ENCODE measurements around the gene NKAIN2.
"Not testable (repeated sequence)": the region's sequence is repeated elsewhere in the genome, so short reads cannot be mapped to it uniquely, and the experiment has no call there.

Gene NKAIN2

GRCh38 chr6:124446961-124447360 is 643.3 kb downstream of the NKAIN2 start:
- no peak for DNase-seq

GRCh38 chr6:124459268-124459667 is 655.6 kb downstream of the NKAIN2 start:
- no peak for DNase-seq

GRCh38 chr6:124462750-124463149 is 659.1 kb downstream of the NKAIN2 start:
- no peak for DNase-seq

- DNase-seq, result no peak
Observed at GRCh38 chr6:124463271-124463670, 659.6 kb downstream of the NKAIN2 start.

- DNase-seq, result not testable (repeated sequence)
Observed at GRCh38 chr6:124464600-124464999, 660.9 kb downstream of the NKAIN2 start.

GRCh38 chr6:124466949-124467348 is 663.3 kb downstream of the NKAIN2 start:
- DNase-seq, result no peak

GRCh38 chr6:124467366-124467765 is 663.7 kb downstream of the NKAIN2 start:
- DNase-seq, result no peak

GRCh38 chr6:124470803-124471202 is 667.1 kb downstream of the NKAIN2 start:
- DNase-seq, result no peak

- DNase-seq, result no peak
Observed at GRCh38 chr6:124475176-124475575, 671.5 kb downstream of the NKAIN2 start.

- no peak for DNase-seq
Observed at GRCh38 chr6:124478906-124479305, 675.2 kb downstream of the NKAIN2 start.

- no peak for DNase-seq
Observed at GRCh38 chr6:124479991-124480430, 676.3 kb downstream of the NKAIN2 start.

GRCh38 chr6:124482071-124482491 is 678.4 kb downstream of the NKAIN2 start:
- no peak for DNase-seq

- DNase-seq, result no peak
Observed at GRCh38 chr6:124487623-124488431, 684.2 kb downstream of the NKAIN2 start.

GRCh38 chr6:124490122-124490521 is 686.5 kb downstream of the NKAIN2 start:
- DNase-seq, result no peak

GRCh38 chr6:124493259-124493658 is 689.6 kb downstream of the NKAIN2 start:
- no peak for DNase-seq

- DNase-seq, result no peak
Observed at GRCh38 chr6:124494956-124495664, 691.4 kb downstream of the NKAIN2 start.

GRCh38 chr6:124495665-124496190 is 692.1 kb downstream of the NKAIN2 start:
- DNase-seq, result no peak

GRCh38 chr6:124496334-124496733 is 692.7 kb downstream of the NKAIN2 start:
- no peak for DNase-seq

- no peak for DNase-seq
Observed at GRCh38 chr6:124512431-124512830, 708.8 kb downstream of the NKAIN2 start.

GRCh38 chr6:124517339-124517738 is 713.7 kb downstream of the NKAIN2 start:
- DNase-seq, result no peak

- DNase-seq, result no peak
Observed at GRCh38 chr6:124520514-124520913, 716.8 kb downstream of the NKAIN2 start.

- no peak for DNase-seq
Observed at GRCh38 chr6:124522335-124522734, 718.7 kb downstream of the NKAIN2 start.

- no peak for DNase-seq
Observed at GRCh38 chr6:124524491-124525200, 721.0 kb downstream of the NKAIN2 start.
